Endothelial cell of umbilical vein (primary cell): ENCODE data around the gene SMCHD1.

Experiments used
- CTCF ChIP-seq, 2 donors: IDR thresholded peaks; 1 replicate in 1 of 2; 2 replicates in 1 of 2; pipeline ENCODE4 v1.5.1; 2011; ENCODE audit warnings: low read length in 2 of 2, mild to moderate bottlenecking in 2 of 2, moderate library complexity in 2 of 2, control low read depth in 1 of 2, inconsistent platforms in 1 of 2, low read depth in 1 of 2; ENCODE audit not compliant: insufficient read depth in 1 of 2; ENCODE audit errors: extremely low read depth in 1 of 2
- EZH2 ChIP-seq: IDR thresholded peaks from 2 replicates; pipeline ENCODE4 v1.6.1; 2012; ENCODE audit warnings: borderline replicate concordance, low read depth, mild to moderate bottlenecking, moderate library complexity, low read length, inconsistent platforms; ENCODE audit not compliant: severe bottlenecking
- JUN ChIP-seq: IDR thresholded peaks from 2 replicates; pipeline ENCODE4 v1.6.1; 2011; ENCODE audit warnings: borderline replicate concordance, low read depth; ENCODE audit not compliant: insufficient read length, insufficient read depth
- POLR2A ChIP-seq: IDR thresholded peaks from 2 replicates; pipeline ENCODE4 v1.6.1; 2012; ENCODE audit warnings: low read depth, mild to moderate bottlenecking, control low read depth, low read length

- TF ChIP-seq EZH2 = no peak
- no peak for TF ChIP-seq CTCF (IDR thresholded peaks at IDR 0.05; ENCODE audit: extremely low read depth in 1 of 2, insufficient read depth in 1 of 2, low read depth in 1 of 2, low read length in 2 of 2)
- TF ChIP-seq JUN = no peak
- TF ChIP-seq POLR2A = peak; percentile 36
Measured at GRCh38 chr18:2655178-2655953, at the start of gene SMCHD1.
